SK-N-SH (cell line): ENCODE data around the gene VWDE. TPM values are rescaled to one million over a fixed set of nuclear protein-coding genes. Genes with fewer than 3 reads are reported as not detected.

ENCODE experiments used
- CTCF ChIA-PET: fragments of 300-600, 350-600 bp; formaldehyde crosslinking; extraction: SDS; loops from one replicate; lab custom pipeline; 2021; lab: Yijun Ruan, JAX
- POLR2A ChIA-PET: fragments of 350-600 bp; sonication (Branson Sonifier 250); formaldehyde crosslinking; extraction: SDS; loops from one replicate; lab custom pipeline; 2020; ENCODE audit warnings: antibody characterized with exemption, inconsistent platforms; lab: Yijun Ruan, JAX
- DNase-seq: peaks from one replicate; pipeline ENCODE4 v3.0.0; 2012
- H2AFZ ChIP-seq: fragments of 200-600 bp; sonication (generic); 2 replicates; pipeline ENCODE4 v1.8.1; 2016; ENCODE audit warnings: antibody characterized with exemption, mild to moderate bottlenecking, low read depth
- H3F3A ChIP-seq: fragments of 200-600 bp; sonication (generic); replicated peaks from 2 replicates; pipeline ENCODE3; 2016; ENCODE audit warnings: antibody characterized with exemption, mild to moderate bottlenecking; ENCODE audit not compliant: insufficient read depth
- H3K27ac ChIP-seq, 2 experiments: fragments of 200-500 bp in 1 of 2; fragments of 200-600 bp in 1 of 2; sonication (Bioruptor generic) in 1 of 2; sonication (generic), shearing (Covaris generic) in 1 of 2; 2 replicates each; pipeline versions ENCODE4 v1.5.1 to v1.6.1; 2014 to 2016; ENCODE audit warnings: low read depth in 2 of 2, inconsistent platforms in 1 of 2, low read length in 1 of 2, mild to moderate bottlenecking in 1 of 2, mixed read lengths in 1 of 2
- H3K27me3 ChIP-seq: fragments of 200-600 bp; sonication (generic), shearing (Covaris generic); 2 replicates; pipeline ENCODE4 v1.6.1; 2016; ENCODE audit warnings: mixed run types; ENCODE audit not compliant: insufficient read depth
- H3K36me3 ChIP-seq, 2 experiments: fragments of 200-500 bp in 1 of 2; fragments of 200-600 bp in 1 of 2; sonication (Bioruptor generic) in 1 of 2; sonication (generic) in 1 of 2; replicated peaks in 1 of 2; 2 replicates each; pipeline versions ENCODE3 to v1.5.1; 2014 to 2016; ENCODE audit warnings: low read length in 1 of 2, mild to moderate bottlenecking in 1 of 2; ENCODE audit not compliant: insufficient read depth in 2 of 2, control insufficient read depth in 1 of 2
- H3K4me1 ChIP-seq, 2 experiments: fragments of 200-500 bp in 1 of 2; fragments of 200-600 bp in 1 of 2; sonication (Bioruptor generic) in 1 of 2; sonication (generic), shearing (Covaris generic) in 1 of 2; 2 replicates each; pipeline versions ENCODE4 v1.5.1 to v1.6.1; 2014 to 2016; ENCODE audit warnings: low read depth in 1 of 2, low read length in 1 of 2, mixed run types in 1 of 2; ENCODE audit not compliant: insufficient read depth in 2 of 2, control insufficient read depth in 1 of 2
- H3K4me2 ChIP-seq: fragments of 200-600 bp; sonication (generic), shearing (Covaris generic); 2 replicates; pipeline ENCODE4 v1.6.1; 2017; ENCODE audit warnings: mixed run types
- H3K4me3 ChIP-seq, 2 experiments: fragments of 200-500 bp in 1 of 2; fragments of 200-600 bp in 1 of 2; sonication (Bioruptor generic) in 1 of 2; sonication (generic), shearing (Covaris generic) in 1 of 2; 2 replicates each; pipeline versions ENCODE4 v1.5.1 to v1.8.1; 2014 to 2016; ENCODE audit warnings: low read depth in 2 of 2, inconsistent platforms in 1 of 2, low read length in 1 of 2, mild to moderate bottlenecking in 1 of 2, mixed read lengths in 1 of 2, moderate library complexity in 1 of 2
- H3K79me2 ChIP-seq: fragments of 200-600 bp; sonication (generic); 2 replicates; pipeline ENCODE4 v1.8.1; 2017; ENCODE audit warnings: mild to moderate bottlenecking; ENCODE audit not compliant: insufficient read depth
- H3K9ac ChIP-seq: fragments of 200-600 bp; sonication (generic); 2 replicates; pipeline ENCODE4 v1.6.1; 2017; ENCODE audit warnings: mixed run types
- H3K9me2 ChIP-seq: fragments of 200-600 bp; sonication (generic); 2 replicates; pipeline ENCODE4 v1.6.1; 2017; ENCODE audit warnings: mixed run types
- H3K9me3 ChIP-seq: fragments of 200-600 bp; sonication (generic); 2 replicates; pipeline ENCODE4 v1.6.1; 2017; ENCODE audit warnings: mixed run types, mild to moderate bottlenecking, moderate library complexity
- H4K20me1 ChIP-seq: fragments of 200-600 bp; sonication (generic); 2 replicates; pipeline ENCODE4 v1.6.1; 2017; ENCODE audit warnings: mild to moderate bottlenecking, mixed run types; ENCODE audit not compliant: insufficient read depth
- EP300 ChIP-seq, 2 experiments: IDR thresholded peaks; 2 replicates each; pipeline versions ENCODE4 v1.4.0 to v1.6.1; 2012; ENCODE audit warnings: borderline replicate concordance in 1 of 2, low read depth in 1 of 2, low read length in 1 of 2
- EZH2phosphoT487 ChIP-seq: fragments of 200-600 bp; sonication (generic); IDR thresholded peaks from 2 replicates; pipeline ENCODE4 v1.6.1; 2017; ENCODE audit warnings: low read depth, mixed run types, mild to moderate bottlenecking, antibody characterized with exemption, moderate library complexity, borderline replicate concordance
- FOXM1 ChIP-seq: IDR thresholded peaks from 2 replicates; pipeline ENCODE4 v1.4.0; 2012; ENCODE audit warnings: low read depth, mild to moderate bottlenecking
- GABPA ChIP-seq: IDR thresholded peaks from 2 replicates; pipeline ENCODE4 v1.4.0; 2012; ENCODE audit warnings: low read depth, mild to moderate bottlenecking
- GATA2 ChIP-seq: sonication (generic); formaldehyde crosslinking; IDR thresholded peaks from 2 replicates; pipeline ENCODE4 v1.5.0; 2020; ENCODE audit warnings: mild to moderate bottlenecking, missing genetic modification reagents
- IRF3 ChIP-seq: fragments of 150-350 bp; IDR thresholded peaks from 2 replicates; pipeline ENCODE4 v1.6.1; 2016; ENCODE audit warnings: mild to moderate bottlenecking, low read depth, low read length
- MAX ChIP-seq: IDR thresholded peaks from 2 replicates; pipeline ENCODE4 v1.4.0; 2012; ENCODE audit warnings: low read depth
- MEF2A ChIP-seq: IDR thresholded peaks from 2 replicates; pipeline ENCODE4 v1.4.0; 2012; ENCODE audit warnings: low read depth, borderline replicate concordance
- NFIC ChIP-seq: IDR thresholded peaks from 2 replicates; pipeline ENCODE4 v1.4.0; 2012; ENCODE audit warnings: borderline replicate concordance
- PBX3 ChIP-seq: IDR thresholded peaks from 2 replicates; pipeline ENCODE4; 2012
- RAD21 ChIP-seq: IDR thresholded peaks from 2 replicates; pipeline ENCODE4 v1.6.1; 2012; ENCODE audit warnings: mild to moderate bottlenecking, low read length
- RXRA ChIP-seq: IDR thresholded peaks from 2 replicates; pipeline ENCODE4 v1.4.0; 2012; ENCODE audit warnings: low read depth, mild to moderate bottlenecking, borderline replicate concordance
- TAF1 ChIP-seq: IDR thresholded peaks from 2 replicates; pipeline ENCODE4 v1.6.1; 2012; ENCODE audit warnings: low read depth, mild to moderate bottlenecking, low read length, moderate library complexity, borderline replicate concordance
- TCF12 ChIP-seq: IDR thresholded peaks from 2 replicates; pipeline ENCODE4 v1.4.0; 2012
- TEAD4 ChIP-seq: IDR thresholded peaks from 2 replicates; pipeline ENCODE4 v1.4.0; 2012; ENCODE audit warnings: mild to moderate bottlenecking, borderline replicate concordance; ENCODE audit not compliant: insufficient read depth
- YY1 ChIP-seq: IDR thresholded peaks from 2 replicates; pipeline ENCODE4 v1.4.0; 2012; ENCODE audit warnings: low read depth, mild to moderate bottlenecking
- WGBS: methylation state at CpG from one replicate; pipeline ENCODE4 v1.1.6; 2017; ENCODE audit warnings: low lambda C conversion rate; 5-methylcytosine and 5-hydroxymethylcytosine counted together
- polyA plus RNA-seq, 3 experiments: library from polyadenylated mRNA; depleted of rRNA; stranded (reverse); fragments of >200 nt; gene quantifications; 2 replicates each; pipeline ENCODE4 v1.2.3, GENCODE V29; 2012
- TF ChIP-seq, protein P1 (sequence below): IDR thresholded peaks from 2 replicates; pipeline ENCODE4 v1.4.0; 2012; ENCODE audit warnings: low read depth, borderline replicate concordance

The VWDE gene
- polyA plus RNA-seq, 1 of the 3 experiments (the other 2 are of a cell fraction) = not detected

GRCh38 chr7:12385364-12385786 lies 18.3 kb downstream of the VWDE start:
- H3F3A ChIP-seq = no peaks in the 10 kb centered on the region
- H3K79me2 ChIP-seq = no peaks in the 10 kb centered on the region
- H3K4me3 ChIP-seq = no peak overlapping the region
- H2AFZ ChIP-seq = no peak overlapping the region
- H4K20me1 ChIP-seq = no peaks in the 10 kb centered on the region
- no peaks in the 10 kb centered on the region for H3K36me3 ChIP-seq
- POLR2A ChIA-PET = no interaction called here
- no peak overlapping the region for H3K9ac ChIP-seq
- WGBS = 57% methylated on average over 2 of the region's 2 CpGs
- CTCF ChIA-PET = interaction anchor here (0.7 to 2.1 kb wide), 10 partner anchors 10 to 301 kb away, joined by 3 to 6 read pairs (median 4); no protein-coding TSS in a partner anchor
- peaks cover 0 to 8% of the 10 kb centered on the region in 2 experiments; a peak in 2 of 4 replicates for H3K4me1 ChIP-seq
- DNase-seq = no peak
- H3K9me2 ChIP-seq = no peaks in the 10 kb centered on the region
- no peak overlapping the region for H3K4me2 ChIP-seq
- no peaks in the 10 kb centered on the region for H3K9me3 ChIP-seq
- peak overlapping the region in 1 of 2 experiments; percentile 94; a peak in 2 of 4 replicates for H3K27ac ChIP-seq
- TF ChIP-seq GABPA = no peak
- no peak for TF ChIP-seq FOXM1
- no peak for TF ChIP-seq MEF2A
- TF ChIP-seq, all 33 proteins: peak for 0
- no peaks in the 10 kb centered on the region for H3K27me3 ChIP-seq

DNA sequence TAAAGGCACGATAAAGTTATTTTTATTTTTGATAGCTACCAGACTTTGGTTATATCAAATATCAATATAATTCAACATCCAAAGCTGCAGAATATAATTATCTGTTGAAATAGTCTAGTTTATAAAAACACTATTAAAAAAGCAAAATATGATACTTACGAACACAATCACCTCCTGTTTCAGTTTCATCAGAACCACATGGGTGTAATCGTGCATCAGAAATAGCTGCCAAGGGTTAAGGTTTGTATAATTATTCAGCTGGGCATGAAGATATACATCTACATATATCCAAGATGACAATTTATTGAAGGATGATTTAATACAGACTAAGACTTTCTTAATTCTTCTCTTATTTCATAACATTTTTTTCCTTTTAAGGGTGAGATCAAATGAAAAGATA lies 20.3 kb downstream of the VWDE start:
- no peak overlapping the region for H3K9ac ChIP-seq
- no peak for TF ChIP-seq RXRA
- H3K4me2 ChIP-seq = no peak overlapping the region
- H2AFZ ChIP-seq = no peak overlapping the region
- 60% methylated on average over 3 of the region's 3 CpGs for WGBS
- H3K4me1 ChIP-seq = peaks cover 0 to 8% of the 10 kb centered on the region in 2 experiments; a peak in 2 of 4 replicates
- H4K20me1 ChIP-seq = no peaks in the 10 kb centered on the region
- no peaks in the 10 kb centered on the region for H3K9me3 ChIP-seq
- POLR2A ChIA-PET = interaction anchor here (0.7 kb wide), 1 partner anchor 292 kb away, joined by 3 read pairs; no protein-coding TSS in a partner anchor
- no peak overlapping the region for H3K27ac ChIP-seq
- CTCF ChIA-PET = interaction anchor here (0.8 to 1.3 kb wide), 3 partner anchors 10 to 75 kb away, joined by 3 read pairs; no protein-coding TSS in a partner anchor
- no peak for DNase-seq
- no peaks in the 10 kb centered on the region for H3K79me2 ChIP-seq
- no peak overlapping the region for H3K4me3 ChIP-seq
- H3K9me2 ChIP-seq = no peaks in the 10 kb centered on the region
- H3K27me3 ChIP-seq = no peaks in the 10 kb centered on the region
- H3F3A ChIP-seq = no peaks in the 10 kb centered on the region
- H3K36me3 ChIP-seq = no peaks in the 10 kb centered on the region

DNA sequence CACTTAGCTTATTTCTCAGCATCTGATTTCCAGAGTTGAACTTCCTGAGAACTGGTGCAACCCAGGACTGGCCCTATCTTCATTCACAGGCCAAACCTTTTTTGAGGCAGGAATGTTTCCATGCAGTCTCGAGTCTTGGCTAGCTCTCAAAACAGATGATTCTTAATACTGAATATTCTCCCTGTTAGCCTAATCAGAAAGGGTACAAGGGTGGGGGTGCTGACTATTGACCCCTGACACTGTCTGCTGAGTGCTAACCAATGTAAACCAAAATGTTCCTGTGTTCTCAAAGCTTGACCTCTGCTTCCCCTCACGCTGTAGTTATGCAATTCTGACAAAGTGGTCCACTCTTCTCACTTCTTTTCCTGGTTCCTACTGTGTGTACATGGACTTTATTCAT lies 25.3 kb downstream of the VWDE start:
- H3F3A ChIP-seq = no peaks in the 10 kb centered on the region
- TF ChIP-seq TAF1 (no peak), PBX3 (no peak), MAX (no peak), EZH2phosphoT487 (no peak), TCF12 (no peak), RAD21 (no peak), YY1 (no peak), TEAD4 (no peak), IRF3 (no peak), EP300 (IDR thresholded peaks at IDR 0.05; ENCODE audit: borderline replicate concordance in 1 of 2, low read depth in 1 of 2, low read length in 1 of 2) (no peak), NFIC (no peak), GATA2 (CRISPR knock-in tag) (no peak)
- TF ChIP-seq, protein P1, sequence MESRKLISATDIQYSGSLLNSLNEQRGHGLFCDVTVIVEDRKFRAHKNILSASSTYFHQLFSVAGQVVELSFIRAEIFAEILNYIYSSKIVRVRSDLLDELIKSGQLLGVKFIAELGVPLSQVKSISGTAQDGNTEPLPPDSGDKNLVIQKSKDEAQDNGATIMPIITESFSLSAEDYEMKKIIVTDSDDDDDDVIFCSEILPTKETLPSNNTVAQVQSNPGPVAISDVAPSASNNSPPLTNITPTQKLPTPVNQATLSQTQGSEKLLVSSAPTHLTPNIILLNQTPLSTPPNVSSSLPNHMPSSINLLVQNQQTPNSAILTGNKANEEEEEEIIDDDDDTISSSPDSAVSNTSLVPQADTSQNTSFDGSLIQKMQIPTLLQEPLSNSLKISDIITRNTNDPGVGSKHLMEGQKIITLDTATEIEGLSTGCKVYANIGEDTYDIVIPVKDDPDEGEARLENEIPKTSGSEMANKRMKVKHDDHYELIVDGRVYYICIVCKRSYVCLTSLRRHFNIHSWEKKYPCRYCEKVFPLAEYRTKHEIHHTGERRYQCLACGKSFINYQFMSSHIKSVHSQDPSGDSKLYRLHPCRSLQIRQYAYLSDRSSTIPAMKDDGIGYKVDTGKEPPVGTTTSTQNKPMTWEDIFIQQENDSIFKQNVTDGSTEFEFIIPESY = no peak
- ChIA-PET POLR2A (no interaction called here), CTCF (interaction anchor here (1.0 to 3.4 kb wide), 4 partner anchors 11 to 80 kb away, joined by 3 to 20 read pairs (median 8); no protein-coding TSS in a partner anchor)
- H3K9ac ChIP-seq = no peak overlapping the region
- no peaks in the 10 kb centered on the region for H3K27me3 ChIP-seq
- H3K9me3 ChIP-seq = no peaks in the 10 kb centered on the region
- no peak overlapping the region for H2AFZ ChIP-seq
- H3K27ac ChIP-seq = no peak overlapping the region
- no peaks in the 10 kb centered on the region for H4K20me1 ChIP-seq
- H3K9me2 ChIP-seq = no peaks in the 10 kb centered on the region
- no peak overlapping the region for H3K4me3 ChIP-seq
- H3K4me2 ChIP-seq = no peak overlapping the region
- no peaks in the 10 kb centered on the region for H3K4me1 ChIP-seq
- 38% methylated on average over 2 of the region's 2 CpGs for WGBS
- no peak for DNase-seq
- H3K79me2 ChIP-seq = no peaks in the 10 kb centered on the region
- no peaks in the 10 kb centered on the region for H3K36me3 ChIP-seq
